ENCODE data around the gene BTBD17. TPM values are rescaled to one million over a fixed set of nuclear protein-coding genes. Genes with fewer than 3 reads are reported as not detected.

The BTBD17 gene
- polyA plus RNA-seq, 1 experiment: not detected

- CTCF ChIA-PET: interaction anchor here (1.0 kb wide), 1 partner anchor 9 kb away, joined by 3 read pairs; no protein-coding TSS in a partner anchor
- POLR2A ChIA-PET: no interaction called here
- Histone ChIP-seq H3K27me3 (ENCODE audit: control insufficient read depth, insufficient read depth, low read length) (peaks cover 25% of the 10 kb centered on the region), H3K27ac (ENCODE audit: low read depth, low read length) (no peak overlapping the region), H3K9me3 (ENCODE audit: control insufficient read depth, insufficient read depth, low read length) (no peaks in the 10 kb centered on the region; the same call in 1 of the 2 replicates), H3K4me3 (ENCODE audit: low read depth, low read length) (no peak overlapping the region)
- no peak for TF ChIP-seq CTCF (IDR thresholded peaks at IDR 0.05; ENCODE audit: low read depth, low read length)
- DNase-seq (ENCODE audit: low read depth, low spot score): no peak
These were observed 1.8 kb downstream of the BTBD17 start for GRCh38 chr17:74359916-74360315.

GRCh38 chr17:74358697-74359096 lies 3.0 kb downstream of the BTBD17 start:
- H3K27me3 ChIP-seq (ENCODE audit: control insufficient read depth, insufficient read depth, low read length): peaks cover 28% of the 10 kb centered on the region
- no peak for TF ChIP-seq CTCF (IDR thresholded peaks at IDR 0.05; ENCODE audit: low read depth, low read length)

GRCh38 chr17:74357466-74357809 lies 4.2 kb downstream of the BTBD17 start:
- Histone ChIP-seq H3K27ac (ENCODE audit: low read depth, low read length) (no peak overlapping the region), H3K9me3 (ENCODE audit: control insufficient read depth, insufficient read depth, low read length) (no peaks in the 10 kb centered on the region; the same call in 1 of the 2 replicates), H3K4me3 (ENCODE audit: low read depth, low read length) (no peak overlapping the region), H3K27me3 (ENCODE audit: control insufficient read depth, insufficient read depth, low read length) (peaks cover 27% of the 10 kb centered on the region)
- DNase-seq (ENCODE audit: low read depth, low spot score): no peak
- no peak for TF ChIP-seq CTCF (IDR thresholded peaks at IDR 0.05; ENCODE audit: low read depth, low read length)
- ChIA-PET POLR2A (no interaction called here), CTCF (no interaction called here)

More at GRCh38 chr17:74358697-74359096, 3.0 kb downstream of the BTBD17 start:
- H3K9me3 ChIP-seq (ENCODE audit: control insufficient read depth, insufficient read depth, low read length): no peaks in the 10 kb centered on the region; the same call in 1 of the 2 replicates
- H3K4me3 ChIP-seq (ENCODE audit: low read depth, low read length): no peak overlapping the region
- CTCF ChIA-PET: no interaction called here
- POLR2A ChIA-PET: no interaction called here
- no peak overlapping the region for H3K27ac ChIP-seq (ENCODE audit: low read depth, low read length)
- no peak for DNase-seq (ENCODE audit: low read depth, low spot score)

- no peak overlapping the region for H3K27ac ChIP-seq (ENCODE audit: low read depth, low read length)
- ChIA-PET CTCF (interaction anchor here (1.0 kb wide), 1 partner anchor 11 kb away, joined by 4 read pairs; no protein-coding TSS in a partner anchor), POLR2A (no interaction called here)
- peaks cover 23% of the 10 kb centered on the region for H3K27me3 ChIP-seq (ENCODE audit: control insufficient read depth, insufficient read depth, low read length)
- H3K9me3 ChIP-seq (ENCODE audit: control insufficient read depth, insufficient read depth, low read length): no peaks in the 10 kb centered on the region; the same call in 1 of the 2 replicates
- no peak overlapping the region for H3K4me3 ChIP-seq (ENCODE audit: low read depth, low read length)
- no peak for DNase-seq (ENCODE audit: low read depth, low spot score)
- no peak for TF ChIP-seq CTCF (IDR thresholded peaks at IDR 0.05; ENCODE audit: low read depth, low read length)
These were observed 4.8 kb downstream of the BTBD17 start for GRCh38 chr17:74356646-74357465.

GRCh38 chr17:74355065-74355464 lies 6.6 kb downstream of the BTBD17 start:
- no peak overlapping the region for H3K4me3 ChIP-seq (ENCODE audit: low read depth, low read length)
- CTCF ChIA-PET: no interaction called here
- no peak overlapping the region for H3K27ac ChIP-seq (ENCODE audit: low read depth, low read length)
- no peak for DNase-seq (ENCODE audit: low read depth, low spot score)
- peaks cover 20% of the 10 kb centered on the region for H3K27me3 ChIP-seq (ENCODE audit: control insufficient read depth, insufficient read depth, low read length)
- POLR2A ChIA-PET: no interaction called here
- H3K9me3 ChIP-seq (ENCODE audit: control insufficient read depth, insufficient read depth, low read length): no peaks in the 10 kb centered on the region; the same call in 1 of the 2 replicates
- TF ChIP-seq CTCF (IDR thresholded peaks at IDR 0.05; ENCODE audit: low read depth, low read length): no peak

All from AG04450 (cell line).